HG03460 (cell line): ENCODE data around the gene PTOV1.

Experiments used
- ATAC-seq: cut with Tn5 transposase; IDR thresholded peaks from one replicate; pipeline ENCODE4 v1.9.1; 2021; ENCODE audit not compliant: unreplicated experiment

Gene PTOV1

DNA sequence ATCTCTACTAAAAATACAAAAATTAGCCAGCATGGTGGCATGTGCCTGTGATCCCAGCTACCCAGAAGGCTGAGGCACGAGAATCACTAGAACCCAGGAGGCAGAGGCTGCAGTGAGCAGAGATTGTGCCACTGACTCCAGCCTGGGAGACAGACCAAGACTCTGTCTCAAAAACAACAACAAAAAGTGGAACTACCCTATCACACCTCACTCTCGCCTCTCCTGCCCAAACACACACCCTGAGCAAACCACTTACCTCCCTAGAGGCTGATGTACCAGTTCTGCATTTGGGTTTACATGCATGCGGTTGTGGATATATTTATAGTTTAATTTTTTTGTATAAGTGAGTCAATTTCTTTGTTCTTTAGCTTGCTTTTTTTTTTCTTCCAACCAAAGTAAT, 7.7 kb upstream of the PTOV1 start:
- no peak for ATAC-seq

DNA sequence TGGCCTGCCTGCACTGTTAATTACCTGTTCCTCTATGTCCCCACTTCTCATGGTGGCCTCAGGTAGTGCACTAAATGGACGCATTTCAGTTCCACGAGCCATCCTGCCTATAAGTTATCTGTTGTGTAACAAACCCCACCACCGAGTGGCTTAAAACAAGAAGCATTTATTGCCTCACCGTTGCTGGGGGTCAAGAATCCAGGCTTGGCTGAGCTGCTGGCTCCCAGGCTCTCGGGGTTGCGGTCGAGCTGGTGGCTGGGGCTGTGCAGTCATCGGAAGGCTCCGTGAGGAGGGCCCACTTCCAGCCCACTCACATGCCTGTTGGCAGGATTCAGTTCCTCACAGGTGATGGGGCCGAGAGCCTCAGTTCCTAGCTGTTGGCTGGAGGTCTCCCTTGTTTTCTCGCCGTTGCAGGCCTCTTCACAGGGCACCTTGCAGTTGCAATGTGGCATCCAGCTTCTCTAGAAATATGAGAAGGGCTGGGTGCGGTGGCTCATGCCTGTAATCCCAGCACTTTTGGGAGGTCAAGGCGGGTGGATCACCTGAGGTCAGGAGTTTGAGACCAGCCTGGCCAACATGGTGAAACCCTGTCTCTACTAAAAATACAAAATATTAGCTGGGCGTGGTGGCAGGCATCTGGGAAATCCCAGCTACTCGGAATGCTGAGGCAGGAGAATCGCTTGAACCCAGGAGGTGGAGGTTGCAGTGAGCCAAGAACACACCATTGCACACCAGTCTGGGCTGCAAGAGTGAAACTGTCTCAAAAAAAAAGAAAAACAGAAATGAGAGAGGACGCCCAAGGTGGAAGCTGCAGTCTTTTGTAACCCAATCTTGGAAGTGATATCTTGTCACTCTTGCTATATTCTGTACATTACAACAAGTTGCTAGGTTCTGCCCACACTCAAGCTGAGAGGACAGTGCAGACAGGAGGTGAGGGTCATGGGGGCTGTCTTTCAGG, 6.5 kb upstream of the PTOV1 start:
- no peak for ATAC-seq

DNA sequence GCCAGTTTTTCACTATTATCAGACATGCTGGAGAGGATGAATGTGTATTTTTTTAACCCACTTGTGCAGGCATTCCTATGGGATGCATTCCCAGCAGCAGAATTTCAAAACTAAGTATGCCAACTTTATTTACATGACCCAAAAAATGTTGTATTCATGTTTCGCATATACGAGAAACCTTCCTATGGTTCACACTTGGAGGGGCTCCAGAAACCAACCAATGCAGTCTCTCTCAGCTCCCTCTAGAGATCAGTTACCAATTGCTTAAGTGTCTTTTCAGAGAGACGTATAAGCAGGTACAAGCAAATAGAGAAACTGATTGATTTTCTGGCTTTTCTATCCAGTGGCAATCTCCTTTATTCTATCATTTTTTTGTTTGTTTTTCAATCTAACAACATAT, 5.5 kb upstream of the PTOV1 start:
- no peak for ATAC-seq

DNA sequence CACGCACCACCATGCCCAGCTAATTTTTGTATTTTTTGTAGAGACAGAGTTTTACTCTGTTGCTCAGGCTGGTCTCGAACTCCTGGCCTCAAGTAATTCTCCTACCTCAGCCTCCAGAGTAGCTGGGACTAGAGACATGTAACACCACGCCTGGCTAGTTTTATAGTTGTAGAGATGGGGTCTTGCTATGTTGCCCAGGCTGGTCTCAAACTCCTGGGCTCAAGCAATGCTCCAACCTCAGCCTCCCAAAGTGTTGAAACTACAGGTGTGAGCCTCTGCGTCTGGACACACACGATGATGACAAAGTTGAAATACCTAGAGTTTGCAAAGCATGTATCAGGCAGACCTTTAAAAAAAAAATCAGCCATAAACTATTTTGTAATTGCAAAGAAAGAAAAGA, 4.6 kb upstream of the PTOV1 start:
- ATAC-seq = no peak

DNA sequence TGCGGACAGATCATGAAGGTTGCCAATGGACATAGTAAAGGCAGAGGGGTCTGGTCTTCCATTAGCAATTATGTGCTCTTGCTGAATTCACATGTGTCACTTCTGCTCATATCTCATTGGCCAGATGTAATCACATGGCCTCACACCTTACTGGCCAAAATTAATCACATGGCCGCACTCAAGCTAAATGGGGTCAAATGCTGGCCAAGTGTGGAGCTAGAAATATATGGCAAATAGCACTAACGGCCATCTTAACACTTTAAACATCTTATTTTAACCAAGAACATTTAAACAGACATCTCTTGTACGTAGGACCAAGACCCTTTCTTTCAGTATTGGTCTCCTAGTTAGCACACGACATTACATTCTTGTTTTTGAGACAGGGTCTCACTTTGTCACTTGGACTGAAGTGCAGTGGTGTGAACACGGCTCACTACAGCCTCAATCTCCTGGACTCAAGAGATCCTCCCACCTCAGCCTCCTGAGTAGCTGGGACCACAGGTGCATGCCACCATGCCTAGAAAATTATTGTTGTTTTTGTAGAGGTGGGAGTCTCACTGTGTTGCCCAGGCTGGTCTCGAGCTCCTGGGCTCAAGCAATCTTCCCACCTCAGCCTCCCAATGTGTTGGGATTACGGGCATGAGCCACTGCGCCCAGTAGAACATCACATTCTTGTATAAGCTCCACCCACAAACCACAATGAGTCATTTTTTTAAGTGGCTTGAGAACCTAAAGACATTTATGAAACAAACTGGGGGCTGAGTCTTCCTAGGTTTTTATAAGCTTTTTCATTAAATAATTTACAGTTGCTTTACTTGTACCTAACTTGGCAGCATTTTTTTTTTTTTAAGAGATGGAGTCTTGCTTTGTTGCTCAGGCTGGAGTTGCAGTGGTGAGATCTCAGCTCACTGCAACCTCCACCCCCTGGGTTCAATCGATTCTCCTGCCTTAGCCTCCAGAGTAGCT, 2.9 kb upstream of the PTOV1 start:
- ATAC-seq = no peak

DNA sequence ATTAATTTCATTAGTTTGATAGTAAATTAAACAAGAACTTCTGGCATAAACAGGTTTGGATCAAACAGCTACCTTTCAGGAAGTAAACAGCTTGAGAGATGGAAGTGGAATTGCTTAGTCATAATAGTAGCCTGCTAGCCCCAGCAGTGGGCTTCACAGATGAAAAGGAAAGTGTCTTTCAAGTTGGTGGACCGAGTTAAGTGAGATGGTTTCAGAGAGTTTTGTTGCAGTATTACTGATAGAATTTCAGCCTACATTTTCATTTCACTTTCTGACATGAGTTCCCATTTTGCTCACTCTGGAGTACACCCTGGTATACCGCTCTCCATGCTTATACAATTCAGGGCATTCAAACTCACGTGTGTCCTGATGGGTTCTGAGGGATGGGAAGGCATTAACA, 2.0 kb upstream of the PTOV1 start:
- no peak for ATAC-seq

DNA sequence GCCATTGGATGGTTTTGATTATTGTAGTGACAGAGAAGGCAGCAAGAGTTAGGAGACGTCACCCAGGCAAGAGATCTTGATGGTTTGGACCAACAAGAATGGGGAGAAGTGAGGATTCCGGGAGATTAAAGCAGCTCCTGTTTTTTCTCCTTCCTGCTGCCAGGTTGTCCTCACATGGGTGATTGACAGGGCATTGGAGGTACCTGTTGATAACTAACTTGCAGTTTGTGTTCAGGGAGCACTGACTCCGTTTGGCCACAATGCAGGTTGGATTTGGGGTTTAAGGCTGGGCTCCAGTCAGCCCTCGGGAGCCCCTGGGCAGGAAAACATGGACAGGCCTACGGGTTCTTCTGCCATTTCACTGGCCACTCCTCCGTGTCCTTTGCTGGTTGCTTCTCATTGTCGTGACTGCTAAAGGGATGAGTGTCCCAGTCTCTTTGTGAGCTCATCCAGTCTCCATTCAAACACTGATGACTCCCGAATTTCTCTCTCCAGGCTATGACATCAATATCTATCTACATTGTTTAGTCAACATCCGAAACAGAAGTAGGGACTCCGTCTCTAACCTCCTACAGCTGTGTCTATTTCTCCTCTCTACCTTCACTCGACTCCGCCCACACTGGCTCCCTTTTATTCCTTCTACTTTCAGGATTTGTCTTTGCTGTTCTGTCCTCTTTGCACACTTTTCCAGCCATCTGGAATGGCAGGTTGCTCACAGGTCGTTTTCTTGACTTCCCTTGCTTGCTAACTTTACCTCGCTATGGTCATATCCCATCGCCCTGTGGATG, 1.3 kb upstream of the PTOV1 start:
- no peak for ATAC-seq

DNA sequence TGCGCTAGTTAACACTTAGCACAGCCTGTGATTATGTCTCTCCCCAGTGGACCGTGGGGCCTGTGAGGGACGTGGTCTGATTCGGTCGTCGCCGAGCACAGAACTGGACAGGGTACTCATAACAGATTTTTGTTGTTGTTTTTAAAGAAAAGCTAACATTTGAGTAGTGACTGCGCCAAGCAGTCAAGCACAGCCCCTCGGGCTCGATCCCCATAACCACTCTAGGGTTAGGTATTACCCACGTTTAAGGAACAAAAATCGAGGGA, 805 bp upstream of the PTOV1 start:
- ATAC-seq = no peak

DNA sequence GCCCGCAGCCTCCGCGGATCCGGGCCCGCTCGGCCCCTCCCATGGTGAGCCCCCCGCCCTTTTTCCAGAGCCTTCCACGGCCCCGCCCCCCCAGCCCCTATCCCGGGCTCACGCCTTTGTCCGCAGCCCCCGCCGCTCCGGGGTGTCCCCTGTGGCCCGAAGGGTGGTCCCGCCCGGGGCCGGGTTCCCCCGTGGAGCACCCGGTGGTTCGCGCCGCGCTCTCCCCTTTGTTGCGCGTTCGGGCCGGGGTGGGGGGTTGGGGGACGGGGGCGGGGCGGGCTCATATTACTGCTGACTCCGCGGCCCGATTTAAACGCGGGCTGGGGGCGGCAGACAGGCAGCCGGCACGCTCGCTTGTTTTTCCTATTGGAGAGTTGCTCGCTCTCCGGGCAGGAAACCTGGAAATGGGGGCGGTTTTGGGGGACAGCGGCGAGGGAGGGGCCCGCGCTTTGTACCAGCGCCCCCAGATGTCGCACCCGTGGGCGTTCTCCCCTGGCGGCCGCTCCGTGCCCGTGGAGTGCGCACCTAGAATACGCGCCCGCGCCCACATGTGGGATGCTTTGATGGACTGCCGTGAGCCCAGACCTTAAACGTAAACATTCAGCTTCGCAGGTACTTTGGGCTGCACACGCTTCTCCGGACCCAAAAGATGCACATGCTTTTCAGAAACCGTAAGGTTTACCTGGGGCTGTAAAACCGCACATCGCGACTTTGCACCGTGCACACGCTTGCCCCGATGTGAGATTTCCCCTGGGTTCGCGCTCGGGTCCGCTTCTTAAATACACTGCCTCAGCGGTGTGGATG, 699 bp downstream of the PTOV1 start:
- ATAC-seq = no peak

DNA sequence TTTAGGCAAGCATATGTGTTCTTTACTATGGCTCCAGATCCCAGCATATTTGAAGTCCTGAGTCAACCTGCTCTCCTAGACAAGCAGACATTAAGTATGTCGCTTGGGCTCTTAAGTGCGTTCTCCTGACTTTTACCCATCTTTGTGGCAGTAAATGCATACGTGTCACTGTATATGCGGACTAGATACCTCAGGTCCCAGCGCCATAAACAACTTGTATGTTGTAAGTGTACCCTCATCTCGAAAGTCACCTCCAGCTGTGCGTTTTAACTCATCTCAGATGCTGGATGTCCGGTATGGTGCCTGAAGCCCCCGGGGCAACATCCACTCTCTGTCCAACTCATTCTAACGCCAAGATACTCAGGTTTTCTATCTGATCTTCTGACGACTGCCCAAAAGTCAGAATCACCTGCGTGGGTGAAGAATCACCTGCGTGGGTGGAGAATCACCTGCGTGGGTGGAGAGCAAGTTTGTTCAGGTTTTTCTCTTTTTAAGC, 1.7 kb downstream of the PTOV1 start:
- ATAC-seq = no peak

DNA sequence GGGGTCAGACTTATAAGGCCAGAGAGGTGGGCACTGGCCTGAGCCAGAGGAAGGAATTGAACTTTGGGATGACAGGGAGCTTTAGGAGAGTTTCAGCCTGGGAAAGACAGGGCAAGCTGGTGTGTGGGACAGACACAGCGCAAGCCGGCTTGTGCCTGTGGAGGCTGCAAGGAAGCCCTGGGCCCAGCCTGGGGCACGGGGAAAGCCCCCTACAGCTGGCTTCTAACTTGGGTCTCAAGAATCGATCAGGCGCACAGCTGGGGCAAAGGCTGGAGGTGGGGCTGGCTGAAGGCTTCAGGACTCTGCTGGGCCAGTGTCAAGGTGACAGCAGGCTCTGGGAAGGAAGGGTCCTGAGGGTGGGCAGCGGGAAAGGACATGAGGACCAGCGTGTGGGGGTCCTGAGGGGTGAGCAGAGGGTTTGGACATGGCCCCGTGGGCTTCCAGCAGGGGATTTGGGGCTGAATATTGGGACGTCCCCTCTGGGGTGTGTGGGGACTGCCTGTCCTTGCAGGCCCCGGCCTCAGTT, 3.0 kb downstream of the PTOV1 start:
- ATAC-seq = no peak

DNA sequence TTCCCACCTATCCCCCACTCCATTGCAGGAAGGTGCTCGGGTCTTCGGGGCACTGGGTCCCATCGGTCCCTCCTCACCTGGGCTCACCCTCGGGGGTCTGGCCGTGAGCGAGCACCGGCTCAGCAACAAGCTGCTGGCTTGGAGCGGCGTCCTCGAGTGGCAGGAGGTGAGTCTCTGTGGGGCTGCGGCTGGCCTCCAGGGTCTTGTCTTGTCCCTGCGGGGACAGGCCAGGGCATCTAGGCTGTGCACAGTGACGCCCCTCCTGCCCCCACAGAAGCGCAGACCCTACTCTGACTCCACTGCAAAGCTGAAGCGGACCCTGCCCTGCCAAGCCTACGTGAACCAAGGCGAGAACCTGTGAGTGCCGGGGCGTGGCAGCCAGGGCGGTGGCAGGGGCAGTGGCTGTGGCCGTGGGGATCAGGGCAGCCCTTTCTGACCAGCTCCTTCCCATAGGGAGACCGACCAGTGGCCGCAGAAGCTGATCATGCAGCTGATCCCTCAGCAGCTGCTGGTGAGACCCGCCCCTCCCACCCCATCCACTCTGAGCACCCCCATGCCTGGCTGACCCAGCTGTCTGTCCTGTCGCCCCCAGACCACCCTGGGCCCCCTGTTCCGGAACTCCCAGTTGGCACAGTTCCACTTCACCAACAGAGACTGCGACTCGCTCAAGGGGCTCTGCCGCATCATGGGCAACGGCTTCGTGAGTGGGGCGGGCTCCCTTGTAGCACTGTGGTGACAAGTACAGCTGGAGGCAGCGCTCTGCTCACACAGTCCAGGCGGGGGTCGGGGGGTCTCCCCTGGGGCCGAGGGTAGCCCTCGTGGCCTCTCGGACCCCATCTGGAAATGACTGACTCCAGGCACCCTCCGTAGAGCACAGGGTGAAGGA, 3.7 kb downstream of the PTOV1 start:
- ATAC-seq = no peak

DNA sequence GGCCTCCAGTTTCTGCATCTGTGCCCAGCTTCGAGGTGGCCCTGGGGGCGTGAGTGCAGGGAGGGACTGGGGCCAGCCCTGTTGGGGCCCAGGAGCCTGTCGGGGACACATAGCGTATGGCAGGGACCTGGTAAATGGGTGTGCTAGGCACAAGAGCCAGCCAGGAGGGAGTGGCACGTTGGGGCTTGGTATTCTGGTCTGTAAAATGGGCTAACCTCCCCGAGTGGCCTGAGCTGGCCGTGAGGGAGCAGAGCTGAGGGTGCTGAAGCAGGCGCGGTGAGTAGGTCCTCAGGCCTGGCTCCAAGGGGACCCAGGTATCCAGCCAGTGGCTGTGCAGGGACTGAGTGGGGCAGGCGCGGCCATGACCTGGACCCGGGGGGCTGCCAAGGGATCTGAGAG, 4.3 kb downstream of the PTOV1 start:
- no peak for ATAC-seq

DNA sequence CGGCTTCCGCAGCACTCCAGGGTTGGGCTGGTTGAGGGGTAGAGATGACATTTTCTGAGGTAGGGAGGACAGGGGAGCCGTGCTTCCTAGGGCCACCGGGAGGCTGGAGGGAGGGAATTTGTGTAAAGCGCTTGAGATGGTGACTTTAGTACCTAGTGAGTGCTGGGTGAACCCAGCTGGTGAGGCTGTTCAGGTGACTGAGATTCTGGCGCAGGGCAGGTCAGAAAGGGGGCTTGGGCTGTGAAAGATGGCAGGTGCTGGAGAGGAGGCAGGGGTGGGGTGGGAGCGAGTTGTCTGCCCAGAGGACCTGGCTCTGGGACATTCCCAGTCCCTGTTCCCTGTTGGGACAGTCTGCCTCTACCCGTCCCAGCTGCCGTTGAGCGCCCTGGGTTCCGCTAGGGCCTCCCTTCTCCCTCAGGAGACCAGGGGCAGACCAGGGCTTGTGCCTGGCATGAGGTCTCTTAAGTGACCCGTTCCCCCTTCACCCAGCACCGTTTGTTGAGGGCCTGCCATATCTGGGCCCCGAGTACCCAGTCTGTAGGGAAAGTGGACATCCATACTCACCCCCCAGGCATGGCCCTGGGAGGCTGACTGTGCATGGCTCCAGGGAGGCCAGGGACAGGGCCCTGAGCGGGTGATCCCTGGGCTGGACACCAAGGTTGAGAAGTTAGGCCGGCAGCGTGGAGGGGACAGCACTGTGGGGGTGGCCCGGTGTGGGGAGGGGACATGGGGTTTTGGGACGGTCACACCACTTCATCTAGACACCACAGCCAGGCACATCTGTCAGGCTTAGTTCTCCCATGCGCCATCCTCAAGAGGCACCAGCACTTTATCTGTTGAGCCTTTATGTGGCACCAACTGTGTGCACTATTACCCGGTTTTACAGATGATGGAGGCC, 5.0 kb downstream of the PTOV1 start:
- ATAC-seq = no peak

DNA sequence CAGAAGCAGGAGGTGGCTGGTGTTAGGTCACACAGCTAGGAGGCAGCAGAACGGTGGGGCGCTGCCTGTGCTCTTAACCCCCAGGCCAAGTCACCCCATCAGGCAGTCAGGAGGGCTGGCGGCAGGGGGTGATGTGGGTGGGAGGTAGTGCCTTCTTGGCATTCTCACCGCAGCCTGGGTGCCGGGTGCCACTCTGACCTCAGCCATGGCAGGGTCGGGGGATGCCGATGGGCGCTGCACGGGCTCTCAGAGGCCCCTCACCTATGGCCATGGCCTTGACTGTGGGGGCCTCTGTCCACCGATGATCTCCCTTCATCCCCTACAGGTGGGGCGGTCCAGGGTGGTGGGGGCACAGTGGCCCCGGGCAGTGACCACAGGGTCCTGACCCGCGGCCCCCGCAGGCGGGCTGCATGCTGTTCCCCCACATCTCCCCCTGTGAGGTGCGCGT, 5.6 kb downstream of the PTOV1 start:
- ATAC-seq = no peak

DNA sequence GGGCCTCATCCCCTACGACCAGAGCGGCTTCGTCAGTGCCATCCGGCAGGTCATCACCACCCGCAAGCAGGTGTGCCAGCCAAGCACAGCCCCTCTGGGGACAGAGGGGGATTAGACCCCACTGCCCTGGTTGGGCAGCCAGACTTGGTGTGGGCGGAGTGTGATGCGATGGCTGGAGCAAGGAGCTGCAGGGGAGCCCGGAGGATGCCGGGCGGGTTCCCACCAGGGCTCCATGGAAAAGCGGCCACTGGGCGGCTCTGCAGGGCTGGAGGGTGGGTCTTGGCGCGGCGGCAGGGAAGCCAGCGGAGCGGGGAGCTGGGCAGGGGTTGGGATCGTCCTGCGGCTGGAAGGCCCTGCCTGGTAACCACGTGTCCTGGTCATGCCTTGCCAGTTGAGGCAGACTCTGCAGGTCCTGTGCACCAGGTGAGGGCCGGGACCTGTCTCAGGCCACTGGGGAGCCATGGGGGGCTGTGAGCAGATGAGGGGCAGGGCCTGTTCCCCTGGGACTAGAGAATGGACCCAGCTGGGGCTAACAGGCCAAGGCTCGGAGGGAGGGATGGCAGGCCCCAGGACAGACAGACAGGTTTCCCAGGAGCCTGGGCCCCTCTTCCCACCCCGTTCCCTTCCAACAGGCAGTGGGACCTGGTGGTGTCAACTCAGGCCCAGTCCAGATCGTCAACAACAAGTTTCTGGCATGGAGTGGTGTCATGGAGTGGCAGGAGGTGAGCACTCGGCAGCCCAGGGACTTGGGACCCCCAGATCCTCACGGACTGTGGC, 6.3 kb downstream of the PTOV1 start:
- ATAC-seq = no peak

DNA sequence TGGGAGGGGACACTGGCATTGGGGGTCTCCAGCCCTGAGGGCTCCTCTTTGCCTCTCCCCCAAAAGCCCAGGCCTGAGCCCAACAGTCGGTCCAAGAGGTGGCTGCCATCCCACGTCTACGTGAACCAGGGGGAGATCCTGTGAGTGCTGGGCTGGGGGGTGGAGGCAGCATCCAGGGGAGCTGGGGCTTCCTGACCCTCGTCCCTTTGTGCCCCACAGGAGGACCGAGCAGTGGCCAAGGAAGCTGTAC, 6.8 kb downstream of the PTOV1 start:
- ATAC-seq = no peak
